DOHH2 (cell line): ENCODE data around the gene CLASP1.
"Not testable (repeated sequence)": the region's sequence is repeated elsewhere in the genome, so short reads cannot be mapped to it uniquely, and the experiment has no call there.

Experiments
- H3F3A ChIP-seq: fragments of 200-600 bp; sonication (generic), shearing (Covaris generic); 2 replicates; pipeline ENCODE4 v1.6.0; 2016; ENCODE audit warnings: antibody characterized with exemption, mild to moderate bottlenecking; ENCODE audit not compliant: control insufficient read depth, insufficient read depth
- H3K27ac ChIP-seq: fragments of 200-600 bp; sonication (generic); 2 replicates; pipeline ENCODE4 v1.5.1; 2014; ENCODE audit warnings: low read depth, mild to moderate bottlenecking, low read length, moderate library complexity
- H3K27me3 ChIP-seq: fragments of 200-600 bp; sonication (generic); 2 replicates; pipeline ENCODE4 v1.6.1; 2014; ENCODE audit warnings: mild to moderate bottlenecking, low read length, mixed read lengths; ENCODE audit not compliant: control insufficient read depth
- H3K36me3 ChIP-seq: fragments of 200-600 bp; sonication (generic); 2 replicates; pipeline ENCODE4 v1.6.1; 2014; ENCODE audit warnings: mild to moderate bottlenecking, low read length, moderate library complexity, mixed read lengths; ENCODE audit not compliant: control insufficient read depth
- H3K4me1 ChIP-seq: fragments of 200-600 bp; sonication (generic); 2 replicates; pipeline ENCODE4 v1.6.1; 2014; ENCODE audit warnings: mild to moderate bottlenecking, low read length, mixed read lengths; ENCODE audit not compliant: control insufficient read depth
- H3K4me2 ChIP-seq: fragments of 200-600 bp; sonication (generic); 2 replicates; pipeline ENCODE4 v1.6.0; 2014; ENCODE audit warnings: mild to moderate bottlenecking, low read length, moderate library complexity
- H3K4me3 ChIP-seq: fragments of 200-600 bp; sonication (generic); 2 replicates; pipeline ENCODE4 v1.5.1; 2014; ENCODE audit warnings: mild to moderate bottlenecking, low read length, mixed read lengths
- H3K79me2 ChIP-seq: fragments of 200-600 bp; sonication (generic); 2 replicates; pipeline ENCODE4 v1.6.1; 2014; ENCODE audit warnings: mild to moderate bottlenecking, low read length, mixed read lengths; ENCODE audit not compliant: control insufficient read depth
- H3K9me2 ChIP-seq: fragments of 200-600 bp; sonication (generic); replicated peaks from 2 replicates; pipeline ENCODE4 v1.6.1; 2014; ENCODE audit warnings: mild to moderate bottlenecking, low read length, mixed read lengths; ENCODE audit not compliant: control insufficient read depth
- H3K9me3 ChIP-seq: fragments of 200-600 bp; sonication (generic); 2 replicates; pipeline ENCODE4 v1.6.1; 2014; ENCODE audit warnings: antibody characterized with exemption, low read length, mixed read lengths; ENCODE audit not compliant: control insufficient read depth, insufficient read depth
- H4K20me1 ChIP-seq: fragments of 200-600 bp; sonication (generic); 2 replicates; pipeline ENCODE4 v1.6.0; 2014; ENCODE audit warnings: low read depth, mild to moderate bottlenecking, antibody characterized with exemption, low read length, moderate library complexity; ENCODE audit not compliant: control insufficient read depth, insufficient read depth
- EZH2phosphoT487 ChIP-seq: fragments of 200-600 bp; sonication (generic); IDR thresholded peaks from 2 replicates; pipeline ENCODE4 v1.6.1; 2017; ENCODE audit warnings: borderline replicate concordance, mild to moderate bottlenecking, antibody characterized with exemption, low read length, moderate library complexity, mixed read lengths
- TF ChIP-seq, protein P1 (sequence below): fragments of 200-600 bp; sonication (generic); IDR thresholded peaks from one replicate; pipeline ENCODE4 v1.5.1; 2014; ENCODE audit warnings: antibody characterized with exemption, mild to moderate bottlenecking, low read depth, low read length; ENCODE audit not compliant: poor library complexity, severe bottlenecking

CLASP1 gene

GRCh38 chr2:121662656-121663055 lies 13.4 kb upstream of the CLASP1 start:
- Histone ChIP-seq H3K27me3 (no peaks in the 10 kb centered on the region), H3K36me3 (no peaks in the 10 kb centered on the region), H3K27ac (no peak overlapping the region), H3K4me2 (no peak overlapping the region), H3K4me1 (no peaks in the 10 kb centered on the region), H3K9me2 (no peaks in the 10 kb centered on the region), H3K4me3 (no peak overlapping the region), H3K79me2 (0 out of 2 replicates have a peak, but pooled peaks cover 2% of the 10 kb centered on the region), H3F3A (no peaks in the 10 kb centered on the region), H4K20me1 (no peaks in the 10 kb centered on the region), H3K9me3 (no peaks in the 10 kb centered on the region)
- TF ChIP-seq, protein P1, sequence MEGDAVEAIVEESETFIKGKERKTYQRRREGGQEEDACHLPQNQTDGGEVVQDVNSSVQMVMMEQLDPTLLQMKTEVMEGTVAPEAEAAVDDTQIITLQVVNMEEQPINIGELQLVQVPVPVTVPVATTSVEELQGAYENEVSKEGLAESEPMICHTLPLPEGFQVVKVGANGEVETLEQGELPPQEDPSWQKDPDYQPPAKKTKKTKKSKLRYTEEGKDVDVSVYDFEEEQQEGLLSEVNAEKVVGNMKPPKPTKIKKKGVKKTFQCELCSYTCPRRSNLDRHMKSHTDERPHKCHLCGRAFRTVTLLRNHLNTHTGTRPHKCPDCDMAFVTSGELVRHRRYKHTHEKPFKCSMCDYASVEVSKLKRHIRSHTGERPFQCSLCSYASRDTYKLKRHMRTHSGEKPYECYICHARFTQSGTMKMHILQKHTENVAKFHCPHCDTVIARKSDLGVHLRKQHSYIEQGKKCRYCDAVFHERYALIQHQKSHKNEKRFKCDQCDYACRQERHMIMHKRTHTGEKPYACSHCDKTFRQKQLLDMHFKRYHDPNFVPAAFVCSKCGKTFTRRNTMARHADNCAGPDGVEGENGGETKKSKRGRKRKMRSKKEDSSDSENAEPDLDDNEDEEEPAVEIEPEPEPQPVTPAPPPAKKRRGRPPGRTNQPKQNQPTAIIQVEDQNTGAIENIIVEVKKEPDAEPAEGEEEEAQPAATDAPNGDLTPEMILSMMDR: no peak
- no peak for TF ChIP-seq EZH2phosphoT487

DNA sequence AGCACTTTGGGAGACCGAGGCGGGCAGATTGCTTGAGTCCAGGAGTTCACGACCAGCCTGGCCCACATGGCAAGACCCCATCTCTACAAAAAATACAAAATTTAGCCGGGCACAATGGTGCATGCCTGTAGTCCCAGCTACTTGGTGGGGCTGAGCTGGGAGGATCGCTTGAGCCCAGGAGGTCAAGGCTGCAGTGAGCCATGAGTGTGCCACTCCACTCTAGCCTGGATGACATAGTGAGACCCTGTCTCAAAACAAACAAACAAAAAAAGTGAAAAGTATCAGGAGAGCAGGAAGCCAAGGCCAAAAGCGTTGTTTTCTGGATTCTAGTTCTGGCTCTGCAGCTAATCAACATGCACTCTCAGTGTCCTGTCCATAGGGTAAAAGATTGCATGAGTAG lies 10.7 kb upstream of the CLASP1 start:
- no peaks in the 10 kb centered on the region for H4K20me1 ChIP-seq
- H3K4me3 ChIP-seq: no peak overlapping the region
- H3K9me2 ChIP-seq: no peaks in the 10 kb centered on the region
- TF ChIP-seq, protein P1: no peak
- no peak for TF ChIP-seq EZH2phosphoT487
- peaks cover 16% of the 10 kb centered on the region for H3K79me2 ChIP-seq
- H3K4me1 ChIP-seq: no peaks in the 10 kb centered on the region
- H3K9me3 ChIP-seq: no peaks in the 10 kb centered on the region
- no peak overlapping the region for H3K27ac ChIP-seq
- H3K36me3 ChIP-seq: no peaks in the 10 kb centered on the region
- no peaks in the 10 kb centered on the region for H3F3A ChIP-seq
- H3K27me3 ChIP-seq: no peaks in the 10 kb centered on the region
- H3K4me2 ChIP-seq: no peak overlapping the region

DNA sequence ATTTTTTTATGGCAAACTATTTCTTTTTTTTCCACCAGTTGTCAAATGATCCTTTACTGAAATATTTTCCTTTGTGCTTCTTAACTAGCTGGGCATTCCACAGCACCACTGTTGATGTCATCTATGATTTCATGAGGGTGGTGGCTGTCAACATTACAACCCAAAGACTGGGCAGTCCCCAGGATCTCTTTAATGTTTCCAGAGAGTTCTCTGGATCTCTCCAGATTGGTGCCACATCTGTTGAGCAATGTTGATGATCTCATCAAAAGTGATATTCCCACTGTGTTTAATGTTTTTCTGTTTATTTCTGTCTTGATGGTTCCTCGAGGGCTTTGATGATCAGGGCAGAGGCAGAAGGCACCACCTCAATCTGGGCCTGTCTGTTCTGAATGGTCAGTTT lies 9.1 kb upstream of the CLASP1 start:
- H3K4me3 ChIP-seq, H3K36me3 ChIP-seq, H3K4me1 ChIP-seq, H3K27me3 ChIP-seq, H3K4me2 ChIP-seq, H3K9me2 ChIP-seq, H3K27ac ChIP-seq, H3F3A ChIP-seq, H3K9me3 ChIP-seq, H4K20me1 ChIP-seq: not testable (repeated sequence)
- peaks cover 28% of the 10 kb centered on the region for H3K79me2 ChIP-seq

DNA sequence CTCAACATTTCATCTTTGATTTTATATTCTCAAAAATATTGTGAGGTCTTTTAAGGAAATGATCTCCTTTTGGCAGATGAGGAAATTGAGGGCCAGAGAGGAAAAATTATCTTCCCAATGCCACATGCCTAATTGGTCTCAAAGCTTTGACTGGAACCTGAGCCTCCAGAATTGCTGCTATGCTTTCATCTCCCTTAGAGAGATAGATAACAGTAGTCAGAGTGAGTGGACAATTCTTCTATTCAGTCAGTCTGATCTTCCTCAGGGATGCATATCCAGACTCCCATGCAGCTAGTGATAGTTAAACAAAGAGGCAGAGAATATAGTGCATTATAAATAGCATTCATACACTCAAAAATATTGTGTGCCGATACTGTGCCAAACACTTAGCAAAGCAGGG lies 3.8 kb upstream of the CLASP1 start:
- H3K4me2 ChIP-seq: no peak overlapping the region
- H3K79me2 ChIP-seq: peaks cover 70% of the 10 kb centered on the region

More for the DNA sequence above, 3.8 kb upstream of the CLASP1 start:
- Histone ChIP-seq H3K4me3 (no peak overlapping the region), H3K36me3 (peaks cover 22% of the 10 kb centered on the region), H3F3A (no peaks in the 10 kb centered on the region), H3K27me3 (no peaks in the 10 kb centered on the region), H3K9me2 (no peaks in the 10 kb centered on the region), H3K27ac (no peak overlapping the region), H4K20me1 (no peaks in the 10 kb centered on the region), H3K9me3 (no peaks in the 10 kb centered on the region), H3K4me1 (peaks cover 15% of the 10 kb centered on the region)
- no peak for TF ChIP-seq EZH2phosphoT487
- TF ChIP-seq, protein P1: no peak
